Heart right ventricle (tissue), 16 donors: Measurements from ENCODE around the gene ATP6V0A4. TPM values are rescaled to one million over a fixed set of nuclear protein-coding genes. Genes with fewer than 3 reads are reported as not detected.
A peak's percentile ranks its signal among the peaks of the same experiment; 100 is the strongest.

ENCODE experiments used
- ATAC-seq, 8 donors: fragments of 200-7000 bp; cut with Tn5 transposase; one replicate each; pipeline ENCODE4 v1.9.1; 2020; ENCODE audit warnings: mild to moderate bottlenecking in 8 of 8, moderate library complexity in 8 of 8, moderate number of reproducible peaks in 1 of 8
- DNase-seq, 2 donors: peaks; one replicate each; pipeline ENCODE4 v3.0.0-alpha.2; 2020
- H3K27ac ChIP-seq, 10 donors: fragments of 200-600 bp; sonication (generic) in 2 of 10; one replicate each; pipeline versions ENCODE4 v1.5.0 to v1.8.0; 2020 to 2022; ENCODE audit warnings: mild to moderate bottlenecking in 3 of 10
- H3K27me3 ChIP-seq, 7 donors: fragments of 200-600 bp; one replicate each; pipeline ENCODE4 v1.8.0; 2021 to 2022; ENCODE audit warnings: mild to moderate bottlenecking in 2 of 7
- H3K36me3 ChIP-seq, 9 donors: fragments of 200-600 bp; sonication (generic) in 1 of 9; one replicate each; pipeline versions ENCODE4 v1.5.0 to v1.8.0; 2020 to 2022; ENCODE audit warnings: mild to moderate bottlenecking in 2 of 9
- H3K4me1 ChIP-seq, 9 donors: fragments of 200-600 bp; sonication (generic) in 1 of 9; one replicate each; pipeline versions ENCODE4 v1.5.0 to v1.8.0; 2020 to 2022; ENCODE audit warnings: mild to moderate bottlenecking in 4 of 9
- H3K4me3 ChIP-seq, 10 donors: fragments of 200-600 bp; sonication (generic) in 2 of 10; one replicate each; pipeline versions ENCODE4 v1.5.0 to v1.8.0; 2020 to 2022; ENCODE audit warnings: mild to moderate bottlenecking in 7 of 10, moderate library complexity in 2 of 10
- H3K9me3 ChIP-seq, 11 donors: fragments of 200-600 bp in 10 of 11; sonication (generic) in 2 of 11; one replicate each; pipeline versions ENCODE4 v1.5.0 to v1.8.0; 2013 to 2022; ENCODE audit warnings: mild to moderate bottlenecking in 2 of 11, control low read depth in 1 of 11, moderate library complexity in 1 of 11
- CTCF ChIP-seq, 9 donors: fragments of 200-600 bp; sonication (generic) in 2 of 9; IDR thresholded peaks; one replicate each; pipeline versions ENCODE4 v1.5.0 to v1.8.0; 2021 to 2022; ENCODE audit warnings: antibody characterized with exemption in 9 of 9, mild to moderate bottlenecking in 5 of 9, moderate library complexity in 1 of 9
- WGBS, 2 donors: extraction: QIAGEN DNeasy Blood & Tissue Kit; methylation state at CpG; one replicate each; pipeline ENCODE4 v1.1.7; 2013; ENCODE audit warnings: inconsistent platforms in 1 of 2; 5-methylcytosine and 5-hydroxymethylcytosine counted together
- intact Hi-C, 10 donors: fragments of 100-400 bp; cut with DNase I; formaldehyde crosslinking; loops; one replicate each; pipeline versions ENCODE4 v1.11.1 to v1.14.2; 2022
- long read RNA-seq, 3 donors: library from polyadenylated mRNA; unstranded; transcript quantifications; one replicate each; pipeline ENCODE4 v2.0.0, GENCODE V29; 2020 to 2021
- polyA plus RNA-seq, 2 donors: library from polyadenylated mRNA; stranded (reverse); fragments of 200-250 nt; gene quantifications; one replicate each; pipeline ENCODE4 v1.2.3, GENCODE V29; 2013
- total RNA-seq, 10 donors: library from RNA; stranded (reverse); fragmentation: NEBNext Ultra II Directional in 3 of 10; extraction: Animal tissue kit (Norgen Biotek cat#: 25700) in 3 of 10; gene quantifications; one replicate each; pipeline versions ENCODE4 v1.2.1 to v1.2.4, GENCODE V29; 2021 to 2023
- donor health status: Arrhythmogenic right ventricular cardiomyopathy.
- donor health status: ischemic (EF 13 %, LVEDD 7.1; RV severe dilation, severe dysfunction).
- donor health status: healthy with polysubstance abuse.
- donor health status: DM: no; HTN: yes; CAD: no.
- donor health status: DM: no; HTN: no; CAD: no.
- donor health status: ischemic (EF 25% LVEDD 6.9; RV normal size, moderate dysfunction).
- donor health status: ischemic (EF 25% LVEDD 5.7; RV mildly dilated, moderate dysfunction).
- donor health status: healthy.
- donor health status: DM: yes; HTN: yes; CAD: no.
- donor health status: Ischemic cardiomyopathy.
- donor health status: ischemic (EF 35%, LVEDD 5.7; RV mildly dilated, moderate dysfunction).
- donor health status: nonischemic (EF 11% LVEDD 7.7; RV severe dilation, severe dysfunction).
- donor health status: DM: yes; HTN: yes; CAD: no.
- donor health status: PGD.
- donor health status: ischemic (EF 29% LVEDD 5.4; RV normal size, mild dysfunction).
- donor health status: nonischemic (EF 23%, LVEDD 6.1; RV moderate dilation, normal function).

Gene ATP6V0A4
- total RNA-seq (not detected), polyA plus RNA-seq (not detected)
- long read RNA-seq, donor 1 = 0 reads
- long read RNA-seq, donor 2 = 0 reads
- long read RNA-seq, donor 3 = 0 reads

GRCh38 chr7:138797715-138798320 lies at the start of gene ATP6V0A4, which contains the start of gene TMEM213:
ATP6V0A4 (minus strand) TSS chr7:138798196; CDS start chr7:138771247, 26,949 bp downstream.
TMEM213 (plus strand) TSS chr7:138797994; CDS start chr7:138798105, 111 bp downstream.
- Histone ChIP-seq H3K4me3 (no peak within 1 kb of the TSS), H3K9me3 (no peaks in the 10 kb centered on the region), H3K27me3 (peaks cover 0 to 33% (median 16%) of the 10 kb centered on the region in 7 donors), H3K4me1 (no peaks in the 10 kb centered on the region), H3K27ac (no peak within 1 kb of the TSS), H3K36me3 (no peaks in the 10 kb centered on the region)
- TF ChIP-seq CTCF (IDR thresholded peaks at IDR 0.05) = no peak
- DNase-seq (no peak), ATAC-seq (no peak)
- intact Hi-C loops = no loop called here
- WGBS, 2 donors = 14 to 16% methylated on average over 14 of the region's 14 CpGs

- 48 to 61% methylated on average over 2 of the region's 2 CpGs for WGBS, 2 donors
- DNase-seq (no peak), ATAC-seq (no peak)
- H3K4me3 ChIP-seq = no peak overlapping the region
- intact Hi-C loops = no loop called here
- peaks cover 0 to 6% (median 0%) of the 10 kb centered on the region in 11 donors for H3K9me3 ChIP-seq
- H3K27ac ChIP-seq = no peak overlapping the region
- H3K36me3 ChIP-seq = peaks cover 0 to 12% (median 0%) of the 10 kb centered on the region in 9 donors
- TF ChIP-seq CTCF (IDR thresholded peaks at IDR 0.05) = no peak
- H3K4me1 ChIP-seq = no peaks in the 10 kb centered on the region
- no peaks in the 10 kb centered on the region for H3K27me3 ChIP-seq
These were observed 47.7 kb upstream of the ATP6V0A4 start for GRCh38 chr7:138845711-138846110.

GRCh38 chr7:138843632-138844580 lies 45.9 kb upstream of the ATP6V0A4 start:
- WGBS, 2 donors = 91 to 93% methylated on average over 20 of the region's 20 CpGs
- Histone ChIP-seq H3K4me1 (no peaks in the 10 kb centered on the region), H3K36me3 (no peaks in the 10 kb centered on the region)

More at GRCh38 chr7:138843632-138844580, 45.9 kb upstream of the ATP6V0A4 start:
- H3K27me3 ChIP-seq = no peaks in the 10 kb centered on the region
- ATAC-seq (peak in 1 of 8 donors; percentile 26), DNase-seq (no peak)
- H3K4me3 ChIP-seq = no peak overlapping the region
- H3K9me3 ChIP-seq = no peaks in the 10 kb centered on the region
- intact Hi-C loops = no loop called here
- no peak for TF ChIP-seq CTCF (IDR thresholded peaks at IDR 0.05)
- no peak overlapping the region for H3K27ac ChIP-seq
